ENCODE data around the gene PPCS.

DNA sequence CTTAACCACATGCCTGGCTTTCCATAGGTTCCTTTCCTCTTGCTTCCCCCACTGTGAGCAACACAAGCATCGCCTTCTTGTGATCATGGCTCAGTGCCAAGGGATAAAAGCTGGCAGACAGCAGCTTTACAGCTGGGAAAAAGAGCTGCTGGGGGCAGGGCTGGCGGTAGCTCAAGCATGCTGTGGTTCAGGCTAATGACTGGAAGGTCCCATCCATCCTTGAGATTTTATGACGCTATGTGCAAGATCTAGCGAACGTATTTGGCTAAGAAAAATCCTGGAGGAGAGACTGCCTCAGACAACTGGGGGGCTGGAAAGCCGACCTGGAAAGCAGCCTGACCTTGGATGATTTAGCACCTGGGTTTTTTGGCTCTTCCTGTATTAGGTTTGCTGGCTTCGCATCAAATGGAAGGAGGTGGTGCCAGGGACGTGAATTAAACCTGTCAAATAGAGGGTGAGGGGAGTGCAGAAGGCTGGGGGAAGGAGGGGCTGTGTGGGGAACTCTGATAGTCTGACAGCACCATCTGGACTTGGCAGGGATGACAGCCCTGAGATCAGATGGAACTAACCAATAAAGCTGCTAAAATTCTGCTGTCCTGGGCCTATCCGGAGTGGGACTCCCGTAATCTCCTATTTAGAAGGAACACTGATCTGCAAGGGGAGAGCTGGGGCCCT lies 35.3 kb upstream of the PPCS start:
- TF ChIP-seq, protein P1, sequence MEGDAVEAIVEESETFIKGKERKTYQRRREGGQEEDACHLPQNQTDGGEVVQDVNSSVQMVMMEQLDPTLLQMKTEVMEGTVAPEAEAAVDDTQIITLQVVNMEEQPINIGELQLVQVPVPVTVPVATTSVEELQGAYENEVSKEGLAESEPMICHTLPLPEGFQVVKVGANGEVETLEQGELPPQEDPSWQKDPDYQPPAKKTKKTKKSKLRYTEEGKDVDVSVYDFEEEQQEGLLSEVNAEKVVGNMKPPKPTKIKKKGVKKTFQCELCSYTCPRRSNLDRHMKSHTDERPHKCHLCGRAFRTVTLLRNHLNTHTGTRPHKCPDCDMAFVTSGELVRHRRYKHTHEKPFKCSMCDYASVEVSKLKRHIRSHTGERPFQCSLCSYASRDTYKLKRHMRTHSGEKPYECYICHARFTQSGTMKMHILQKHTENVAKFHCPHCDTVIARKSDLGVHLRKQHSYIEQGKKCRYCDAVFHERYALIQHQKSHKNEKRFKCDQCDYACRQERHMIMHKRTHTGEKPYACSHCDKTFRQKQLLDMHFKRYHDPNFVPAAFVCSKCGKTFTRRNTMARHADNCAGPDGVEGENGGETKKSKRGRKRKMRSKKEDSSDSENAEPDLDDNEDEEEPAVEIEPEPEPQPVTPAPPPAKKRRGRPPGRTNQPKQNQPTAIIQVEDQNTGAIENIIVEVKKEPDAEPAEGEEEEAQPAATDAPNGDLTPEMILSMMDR (IDR thresholded peaks at IDR 0.05; ENCODE audit: poor library complexity) = no peak
- TF ChIP-seq EZH2phosphoT487 (IDR thresholded peaks at IDR 0.05; ENCODE audit: low read depth, severe bottlenecking, unreplicated experiment) (no peak), EZH2 (IDR thresholded peaks at IDR 0.05; ENCODE audit: borderline replicate concordance) (no peak)

All from hepatocyte (in vitro differentiated cells).